ENCODE data around the gene ANTXR1. TPM values are rescaled to one million over a fixed set of nuclear protein-coding genes. Genes with fewer than 3 reads are reported as not detected.

ANTXR1 gene
- total and polyA plus RNA-seq, 2 of the 8 experiments (the other 6 are each of a cell fraction or from before 2014, with no cell fraction given), result 15.8 to 44.3 TPM

DNA sequence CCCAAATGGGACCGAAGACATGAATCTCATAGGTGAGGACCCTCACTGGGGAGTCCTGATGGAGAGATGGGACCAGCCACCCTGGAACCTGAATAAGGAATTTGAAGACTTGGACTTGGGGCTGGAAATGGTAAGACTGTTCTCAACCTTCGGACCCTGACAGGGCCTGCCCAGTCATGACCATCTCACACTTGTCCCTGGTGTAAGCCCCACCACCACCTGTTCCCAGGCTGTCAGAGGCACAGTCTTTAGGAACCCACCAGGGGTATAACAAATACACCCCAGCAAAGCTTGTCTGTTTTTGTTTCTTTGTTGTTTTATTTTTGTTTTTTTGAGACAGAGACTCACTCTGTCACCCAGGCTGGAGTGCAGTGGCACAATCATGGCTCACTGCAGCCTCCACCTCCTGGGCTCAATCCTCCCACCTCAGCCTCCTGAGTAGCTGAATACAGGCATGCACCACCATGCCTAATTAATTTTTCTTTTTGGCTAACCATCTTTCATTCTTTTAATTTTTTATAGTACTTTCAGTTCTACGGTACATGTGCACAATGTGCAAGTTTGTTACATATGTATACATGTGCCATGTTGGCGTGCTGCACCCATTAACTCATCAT lies 267.9 kb downstream of the ANTXR1 start (continued):
- TF ChIP-seq, protein P1, sequence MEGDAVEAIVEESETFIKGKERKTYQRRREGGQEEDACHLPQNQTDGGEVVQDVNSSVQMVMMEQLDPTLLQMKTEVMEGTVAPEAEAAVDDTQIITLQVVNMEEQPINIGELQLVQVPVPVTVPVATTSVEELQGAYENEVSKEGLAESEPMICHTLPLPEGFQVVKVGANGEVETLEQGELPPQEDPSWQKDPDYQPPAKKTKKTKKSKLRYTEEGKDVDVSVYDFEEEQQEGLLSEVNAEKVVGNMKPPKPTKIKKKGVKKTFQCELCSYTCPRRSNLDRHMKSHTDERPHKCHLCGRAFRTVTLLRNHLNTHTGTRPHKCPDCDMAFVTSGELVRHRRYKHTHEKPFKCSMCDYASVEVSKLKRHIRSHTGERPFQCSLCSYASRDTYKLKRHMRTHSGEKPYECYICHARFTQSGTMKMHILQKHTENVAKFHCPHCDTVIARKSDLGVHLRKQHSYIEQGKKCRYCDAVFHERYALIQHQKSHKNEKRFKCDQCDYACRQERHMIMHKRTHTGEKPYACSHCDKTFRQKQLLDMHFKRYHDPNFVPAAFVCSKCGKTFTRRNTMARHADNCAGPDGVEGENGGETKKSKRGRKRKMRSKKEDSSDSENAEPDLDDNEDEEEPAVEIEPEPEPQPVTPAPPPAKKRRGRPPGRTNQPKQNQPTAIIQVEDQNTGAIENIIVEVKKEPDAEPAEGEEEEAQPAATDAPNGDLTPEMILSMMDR (IDR thresholded peaks at IDR 0.05; ENCODE audit: control extremely low read depth in 1 of 3, insufficient read depth in 1 of 3, low read depth in 1 of 3, low read length in 3 of 3), result no peak
- no peak for TF ChIP-seq YY1 (IDR thresholded peaks at IDR 0.05; ENCODE audit: low read depth, low read length)
- no peak for TF ChIP-seq BACH1 (IDR thresholded peaks at IDR 0.05; ENCODE audit: low read length)

Measured in H1 (cell line).